HEK293 (cell line): Measurements from ENCODE around the gene PTPN5.

ENCODE experiments used
- CTCF ChIA-PET: fragments of 350-600 bp; formaldehyde crosslinking; extraction: SDS; loops from one replicate; lab custom pipeline; 2021; ENCODE audit warnings: antibody characterized with exemption; lab: Yijun Ruan, JAX
- POLR2A ChIA-PET: fragments of 300-600 bp; formaldehyde crosslinking; extraction: SDS; loops from one replicate; lab custom pipeline; 2020; ENCODE audit warnings: antibody characterized with exemption, inconsistent platforms; lab: Yijun Ruan, JAX
- H3K27ac ChIP-seq: fragments of 200-500 bp; sonication (Bioruptor generic); 2 replicates; pipeline ENCODE4 v1.5.1; 2014; ENCODE audit warnings: low read depth, low read length, control low read depth, inconsistent platforms; ENCODE audit errors: extremely low read depth
- H3K36me3 ChIP-seq, 2 experiments: fragments of 200-500 bp in 1 of 2; sonication (Bioruptor generic) in 1 of 2; 1 replicate in 1 of 2; 2 replicates in 1 of 2; pipeline ENCODE4 v1.5.1; 2014 to 2017; ENCODE audit warnings: inconsistent platforms in 2 of 2, low read length in 2 of 2; ENCODE audit not compliant: control insufficient read depth in 2 of 2, insufficient read depth in 1 of 2
- H3K4me1 ChIP-seq: fragments of 200-500 bp; sonication (Bioruptor generic); 2 replicates; pipeline ENCODE4 v1.5.1; 2014; ENCODE audit warnings: mild to moderate bottlenecking, low read length, inconsistent platforms; ENCODE audit not compliant: control insufficient read depth, insufficient read depth
- H3K4me3 ChIP-seq: 2 replicates; pipeline ENCODE4 v1.5.1; 2011; ENCODE audit warnings: low read depth, mild to moderate bottlenecking, control low read depth, low read length, moderate library complexity
- H3K9me3 ChIP-seq: fragments of 200-500 bp; sonication (Bioruptor generic); 2 replicates; pipeline ENCODE4 v1.5.1; 2014; ENCODE audit warnings: low read depth, low read length, inconsistent platforms; ENCODE audit not compliant: control insufficient read depth, insufficient read depth
- ATF2 ChIP-seq: fragments of 450-650 bp; formaldehyde crosslinking; IDR thresholded peaks from 2 replicates; pipeline ENCODE4 v1.5.1; 2016; ENCODE audit warnings: missing biosample characterization, missing genetic modification characterization, low read depth
- CTCF ChIP-seq: fragments of 450-650 bp; formaldehyde crosslinking; IDR thresholded peaks from 2 replicates; pipeline ENCODE4 v1.5.1; 2016; ENCODE audit warnings: missing biosample characterization, missing genetic modification characterization
- KLF16 ChIP-seq: fragments of 450-650 bp; formaldehyde crosslinking; IDR thresholded peaks from 2 replicates; pipeline ENCODE4 v1.5.1; 2017; ENCODE audit warnings: missing biosample characterization, missing genetic modification characterization
- REPIN1 ChIP-seq: fragments of 450-650 bp; formaldehyde crosslinking; IDR thresholded peaks from 2 replicates; pipeline ENCODE4 v1.5.1; 2017; ENCODE audit warnings: missing biosample characterization, missing genetic modification characterization, low read depth
- ZEB2 ChIP-seq: fragments of 450-650 bp; formaldehyde crosslinking; IDR thresholded peaks from 2 replicates; pipeline ENCODE4 v1.5.1; 2016; ENCODE audit warnings: missing biosample characterization, missing genetic modification characterization
- ZNF114 ChIP-seq: fragments of 450-650 bp; formaldehyde crosslinking; IDR thresholded peaks from 2 replicates; pipeline ENCODE4 v1.5.0; 2017; ENCODE audit warnings: missing biosample characterization, missing genetic modification characterization
- ZNF280C ChIP-seq: fragments of 450-650 bp; formaldehyde crosslinking; IDR thresholded peaks from 2 replicates; pipeline ENCODE4 v1.5.1; 2016; ENCODE audit warnings: missing biosample characterization, missing genetic modification characterization
- ZNF350 ChIP-seq: fragments of 450-650 bp; formaldehyde crosslinking; IDR thresholded peaks from 2 replicates; pipeline ENCODE4 v1.5.0; 2017; ENCODE audit warnings: missing biosample characterization, mild to moderate bottlenecking, missing genetic modification characterization
- ZNF362 ChIP-seq: fragments of 450-650 bp; formaldehyde crosslinking; IDR thresholded peaks from 2 replicates; pipeline ENCODE4 v1.5.1; 2016; ENCODE audit warnings: missing biosample characterization, missing genetic modification characterization
- ZNF416 ChIP-seq: fragments of 450-650 bp; formaldehyde crosslinking; IDR thresholded peaks from 2 replicates; pipeline ENCODE4 v1.5.1; 2016; ENCODE audit warnings: missing biosample characterization, missing genetic modification characterization
- ZNF501 ChIP-seq: fragments of 450-650 bp; formaldehyde crosslinking; IDR thresholded peaks from 2 replicates; pipeline ENCODE4 v1.5.1; 2016; ENCODE audit warnings: missing biosample characterization, missing genetic modification characterization
- ZNF514 ChIP-seq: fragments of 450-650 bp; formaldehyde crosslinking; IDR thresholded peaks from 2 replicates; pipeline ENCODE4 v1.5.1; 2016; ENCODE audit warnings: missing biosample characterization, missing genetic modification characterization
- ZNF600 ChIP-seq: fragments of 450-650 bp; formaldehyde crosslinking; IDR thresholded peaks from 2 replicates; pipeline ENCODE4 v1.5.1; 2016; ENCODE audit warnings: missing biosample characterization, missing genetic modification characterization
- ZNF76 ChIP-seq: fragments of 450-650 bp; formaldehyde crosslinking; IDR thresholded peaks from 2 replicates; pipeline ENCODE4; 2016; ENCODE audit warnings: low read depth, missing biosample characterization, missing genetic modification characterization, borderline replicate concordance
- ZNF792 ChIP-seq: fragments of 450-650 bp; formaldehyde crosslinking; IDR thresholded peaks from 2 replicates; pipeline ENCODE4 v1.5.1; 2016; ENCODE audit warnings: missing biosample characterization, missing genetic modification characterization
- ZSCAN16 ChIP-seq: fragments of 450-650 bp; formaldehyde crosslinking; IDR thresholded peaks from 2 replicates; pipeline ENCODE4 v1.5.1; 2016; ENCODE audit warnings: missing biosample characterization, missing genetic modification characterization
- ZSCAN30 ChIP-seq: fragments of 450-650 bp; IDR thresholded peaks from 2 replicates; pipeline ENCODE4 v1.5.1; 2018; ENCODE audit warnings: missing biosample characterization, mild to moderate bottlenecking, missing genetic modification characterization, moderate library complexity

Gene PTPN5

GRCh38 chr11:18775492-18776292, 15.9 kb downstream of the PTPN5 start (continued):
- no peak for TF ChIP-seq ZEB2 (tag by site-specific recombination)

- H3K4me3 ChIP-seq, result no peak overlapping the region
- POLR2A ChIA-PET, result no interaction called here
- TF ChIP-seq KLF16 (tag by site-specific recombination), result no peak
- no peak for TF ChIP-seq ZNF362 (tag by site-specific recombination)
- TF ChIP-seq, all 188 proteins: peak for 0
- Histone ChIP-seq H3K36me3 (no peaks in the 10 kb centered on the region), H3K4me1 (no peaks in the 10 kb centered on the region), H3K27ac (no peak overlapping the region), H3K9me3 (no peaks in the 10 kb centered on the region)
- CTCF ChIA-PET, result interaction anchor here (0.7 to 5.8 kb wide), 18 partner anchors 9 to 1210 kb away, joined by 3 to 140 read pairs (median 6); no protein-coding TSS in a partner anchor
These were observed 16.8 kb downstream of the PTPN5 start for GRCh38 chr11:18774801-18775200.

GRCh38 chr11:18773681-18774080, 17.9 kb downstream of the PTPN5 start:
- ChIA-PET POLR2A (no interaction called here), CTCF (interaction anchor here (0.7 to 5.8 kb wide), 5 partner anchors 10 to 280 kb away, joined by 3 to 140 read pairs (median 4); no protein-coding TSS in a partner anchor)
- H3K4me1 ChIP-seq, result no peaks in the 10 kb centered on the region
- no peak overlapping the region for H3K27ac ChIP-seq
- H3K36me3 ChIP-seq, result no peaks in the 10 kb centered on the region
- TF ChIP-seq ZNF600 (tag by site-specific recombination), result no peak
- TF ChIP-seq ZNF280C, result no peak
- no peaks in the 10 kb centered on the region for H3K9me3 ChIP-seq
- H3K4me3 ChIP-seq, result no peak overlapping the region

- no peaks in the 10 kb centered on the region for H3K4me1 ChIP-seq
- POLR2A ChIA-PET, result no interaction called here
These were observed 18.5 kb downstream of the PTPN5 start for GRCh38 chr11:18773104-18773503.

More at GRCh38 chr11:18773104-18773503, 18.5 kb downstream of the PTPN5 start:
- Histone ChIP-seq H3K36me3 (no peaks in the 10 kb centered on the region), H3K27ac (no peak overlapping the region), H3K4me3 (no peak overlapping the region), H3K9me3 (no peaks in the 10 kb centered on the region)
- CTCF ChIA-PET, result interaction anchor here (0.6 to 5.8 kb wide), 5 partner anchors 10 to 295 kb away, joined by 3 to 140 read pairs (median 5); no protein-coding TSS in a partner anchor
- TF ChIP-seq ZNF792 (tag by site-specific recombination), result no peak
- no peak for TF ChIP-seq ZNF514
- TF ChIP-seq ATF2 (tag by site-specific recombination), result no peak
- no peak for TF ChIP-seq ZSCAN16 (tag by site-specific recombination)
- TF ChIP-seq ZNF114 (tag by site-specific recombination), result no peak
- TF ChIP-seq ZNF76 (tag by site-specific recombination), result no peak
- TF ChIP-seq ZNF416 (tag by site-specific recombination), result no peak
- no peak for TF ChIP-seq ZNF350 (tag by site-specific recombination)
- TF ChIP-seq ZNF501 (tag by site-specific recombination), result no peak
- no peak for TF ChIP-seq ZSCAN30 (tag by site-specific recombination)
- TF ChIP-seq CTCF (tag by site-specific recombination), result no peak
- TF ChIP-seq REPIN1, result no peak
